ENCODE data around the gene CKM. TPM values are rescaled to one million over a fixed set of nuclear protein-coding genes. Genes with fewer than 3 reads are reported as not detected.
"Not testable (repeated sequence)": the region's sequence is repeated elsewhere in the genome, so short reads cannot be mapped to it uniquely, and the experiment has no call there.

The CKM gene
- polyA plus RNA-seq, 4 donors, result 0.29 to 0.88 (median 0.57) TPM

DNA sequence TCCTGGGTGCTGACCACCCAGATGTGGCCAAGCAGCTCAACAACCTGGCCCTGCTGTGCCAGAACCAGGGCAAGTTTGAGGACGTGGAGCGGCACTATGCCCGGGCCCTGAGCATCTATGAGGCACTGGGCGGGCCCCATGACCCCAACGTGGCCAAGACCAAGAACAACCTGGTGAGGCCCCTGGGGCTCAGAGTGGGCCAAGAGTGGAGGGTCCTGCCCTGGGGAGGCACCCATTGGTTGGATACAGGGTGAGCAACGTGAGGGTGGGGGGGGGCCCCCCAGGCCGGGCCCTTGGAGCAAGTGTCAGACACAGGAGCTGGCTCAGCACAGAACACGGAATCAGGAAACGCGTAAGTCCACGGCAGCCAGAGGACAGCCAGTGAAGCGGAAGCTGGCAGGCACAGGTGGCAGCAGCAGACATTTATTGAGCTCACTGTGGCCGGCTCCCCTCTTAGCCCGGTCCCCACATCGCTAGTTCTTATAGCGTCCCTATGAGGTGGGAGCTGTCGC lies 26.8 kb upstream of the CKM start:
- no peak for DNase-seq (ENCODE audit: low read depth in 4 of 4, low spot score in 2 of 4)

DNA sequence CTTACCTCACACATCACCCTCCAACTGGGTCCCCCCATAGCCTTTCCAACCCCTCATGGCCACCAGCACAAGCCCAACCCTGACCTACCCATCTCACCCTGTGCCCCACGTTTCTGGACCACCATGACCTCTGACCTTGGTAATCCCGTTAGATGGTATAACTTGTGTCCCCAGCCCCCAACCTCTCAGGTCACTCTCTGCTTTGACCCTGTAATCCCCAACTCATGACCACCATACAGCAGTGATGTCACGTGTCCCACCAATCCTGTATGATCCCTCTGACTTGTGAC lies 26.4 kb upstream of the CKM start:
- no peak for DNase-seq (ENCODE audit: low read depth in 4 of 4, low spot score in 2 of 4)

DNA sequence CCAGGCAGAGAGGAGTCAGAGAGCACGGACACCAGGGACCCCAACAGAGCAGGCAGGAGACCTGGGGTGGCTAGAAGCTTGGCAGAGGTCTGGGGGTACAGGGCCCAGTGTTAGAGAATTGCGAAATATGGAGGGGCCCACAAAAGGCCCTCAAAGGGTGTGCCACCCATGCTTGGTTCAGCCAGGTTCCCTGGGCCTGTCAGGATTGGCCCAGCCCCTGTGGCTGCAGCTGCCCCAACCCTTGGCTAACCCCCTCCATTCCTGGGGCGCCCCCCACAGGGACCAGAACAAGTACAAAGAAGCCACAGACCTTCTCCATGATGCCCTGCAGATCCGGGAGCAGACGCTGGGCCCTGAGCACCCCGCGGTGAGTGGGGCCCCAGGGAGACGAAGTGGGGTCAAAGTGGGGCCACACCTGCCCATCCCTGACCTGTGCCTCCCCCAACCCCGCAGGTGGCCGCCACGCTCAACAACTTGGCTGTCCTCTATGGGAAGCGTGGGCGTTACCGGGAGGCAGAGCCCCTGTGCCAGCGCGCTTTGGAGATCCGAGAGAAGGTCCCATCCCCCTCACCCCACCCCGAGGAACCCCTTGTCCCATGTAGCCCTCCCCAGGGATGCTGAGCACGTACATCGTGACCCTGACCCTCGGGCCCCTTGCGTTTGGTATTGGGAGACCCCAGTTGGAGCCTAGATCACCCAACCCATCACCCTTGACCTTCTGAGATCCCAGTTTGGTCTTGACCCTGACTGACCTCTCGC lies 25.9 kb upstream of the CKM start:
- DNase-seq (ENCODE audit: low read depth in 4 of 4, low spot score in 2 of 4), result no peak

DNA sequence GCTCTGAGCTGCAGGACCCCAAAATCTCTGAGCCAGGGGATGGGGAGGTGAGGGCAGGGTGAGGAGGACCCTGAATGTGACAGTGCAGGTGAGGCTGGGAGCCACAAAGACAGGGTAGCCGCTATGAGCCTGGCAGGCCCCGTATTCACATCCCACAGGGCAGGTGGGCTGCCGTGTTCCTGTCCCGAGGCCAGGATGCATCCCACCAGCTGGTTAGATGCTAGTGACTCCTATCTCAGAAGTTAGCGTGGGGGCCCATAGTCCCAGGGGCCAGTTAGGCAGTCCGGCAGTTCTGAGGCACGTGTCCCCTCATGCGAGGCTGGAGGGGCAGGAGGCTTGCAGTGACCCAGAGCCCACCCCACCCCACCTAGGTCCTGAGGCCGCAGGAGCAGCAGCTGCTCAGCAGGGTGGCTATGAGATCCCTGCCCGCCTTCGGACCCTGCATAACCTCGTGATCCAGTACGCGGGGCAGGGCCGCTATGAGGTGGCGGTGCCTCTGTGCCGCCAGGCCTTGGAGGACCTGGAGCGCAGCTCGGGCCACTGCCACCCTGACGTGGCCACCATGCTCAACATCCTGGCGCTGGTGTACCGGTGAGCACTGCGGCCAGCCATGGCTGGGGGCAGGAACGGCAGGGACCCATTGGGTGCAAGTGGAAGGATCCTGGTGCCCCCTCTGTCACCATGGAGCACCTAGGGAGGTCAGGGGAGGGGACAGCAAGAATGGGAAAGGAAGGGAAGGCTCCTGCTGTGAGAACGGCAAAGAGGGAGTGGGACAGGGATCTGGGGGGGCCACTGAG lies 25.1 kb upstream of the CKM start:
- DNase-seq (ENCODE audit: low read depth in 4 of 4, low spot score in 2 of 4), result no peak

DNA sequence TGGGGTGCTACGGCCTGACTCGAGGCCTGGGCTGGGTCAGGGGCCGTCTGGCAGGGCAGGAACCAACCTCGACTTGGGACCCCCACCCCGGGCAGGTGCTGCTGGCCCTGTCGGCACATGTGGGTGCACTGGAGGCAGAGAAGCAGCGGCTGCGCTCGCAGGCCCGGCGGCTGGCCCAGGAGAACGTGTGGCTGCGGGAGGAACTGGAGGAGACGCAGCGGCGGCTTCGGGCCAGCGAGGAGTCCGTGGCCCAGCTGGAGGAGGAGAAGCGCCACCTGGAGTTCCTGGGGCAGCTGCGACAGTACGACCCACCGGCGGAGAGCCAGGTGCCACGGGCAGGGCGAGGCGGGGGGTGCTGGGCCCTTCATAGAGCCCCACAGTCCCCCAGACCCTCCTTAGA lies 23.8 kb upstream of the CKM start:
- DNase-seq (ENCODE audit: low read depth in 4 of 4, low spot score in 2 of 4), result no peak

DNA sequence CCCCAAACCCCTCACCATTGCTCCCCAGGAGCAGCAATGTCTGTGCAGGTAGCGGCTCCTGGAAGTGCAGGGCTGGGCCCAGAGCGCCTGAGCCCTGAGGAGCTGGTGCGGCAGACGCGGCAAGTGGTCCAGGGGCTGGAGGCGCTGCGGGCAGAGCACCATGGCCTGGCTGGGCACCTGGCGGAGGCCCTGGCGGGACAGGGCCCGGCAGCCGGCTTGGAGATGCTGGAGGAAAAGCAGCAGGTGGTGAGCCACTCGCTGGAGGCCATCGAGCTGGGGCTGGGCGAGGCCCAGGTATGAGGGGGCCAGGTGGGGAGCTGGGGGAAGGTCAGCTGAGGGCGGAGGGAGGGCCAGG lies 22.8 kb upstream of the CKM start:
- DNase-seq (ENCODE audit: low read depth in 4 of 4, low spot score in 2 of 4), result no peak

DNA sequence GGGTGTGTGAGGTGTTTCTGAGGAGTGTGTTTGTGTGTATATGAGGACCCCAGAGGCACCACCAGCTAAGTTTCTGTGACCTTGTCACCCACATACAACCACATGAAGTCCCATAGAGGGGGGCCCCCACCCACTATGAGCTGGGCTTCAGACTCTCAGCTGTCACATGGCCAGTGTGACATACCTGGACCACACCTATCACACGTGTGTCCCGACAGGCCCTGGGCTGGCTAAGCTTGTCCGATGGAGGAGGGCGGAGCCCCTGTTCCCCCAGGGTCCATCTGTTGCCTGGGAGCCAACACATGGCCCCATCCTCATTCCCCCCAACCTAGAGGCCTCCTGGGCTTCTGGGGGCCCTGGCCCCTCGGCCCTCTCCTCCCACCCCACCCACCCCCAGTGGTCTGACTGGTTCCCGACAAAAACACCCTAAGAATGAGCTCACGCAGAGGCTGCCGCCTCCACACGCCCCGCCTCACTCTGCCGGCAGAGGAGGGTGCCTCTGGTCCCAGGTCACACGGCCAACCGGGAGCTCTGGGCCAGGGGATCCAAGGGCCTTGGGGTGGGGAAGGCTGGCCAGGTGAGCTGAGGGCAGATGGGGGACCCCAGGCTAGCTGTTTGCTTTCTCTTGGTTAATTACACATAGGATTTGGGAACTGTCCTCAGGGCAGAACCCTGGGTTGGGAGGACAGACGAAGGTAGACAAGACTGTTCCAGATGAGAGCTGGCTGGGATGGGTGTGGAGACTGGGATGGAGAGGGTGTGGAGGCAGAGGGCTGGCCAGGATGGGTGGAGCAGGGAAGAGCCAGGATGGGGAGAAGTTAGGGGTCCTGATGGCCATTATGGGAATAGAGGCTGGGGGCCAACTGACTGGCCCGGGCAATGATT lies 22.2 kb upstream of the CKM start:
- DNase-seq (ENCODE audit: low read depth in 4 of 4, low spot score in 2 of 4), result no peak

DNA sequence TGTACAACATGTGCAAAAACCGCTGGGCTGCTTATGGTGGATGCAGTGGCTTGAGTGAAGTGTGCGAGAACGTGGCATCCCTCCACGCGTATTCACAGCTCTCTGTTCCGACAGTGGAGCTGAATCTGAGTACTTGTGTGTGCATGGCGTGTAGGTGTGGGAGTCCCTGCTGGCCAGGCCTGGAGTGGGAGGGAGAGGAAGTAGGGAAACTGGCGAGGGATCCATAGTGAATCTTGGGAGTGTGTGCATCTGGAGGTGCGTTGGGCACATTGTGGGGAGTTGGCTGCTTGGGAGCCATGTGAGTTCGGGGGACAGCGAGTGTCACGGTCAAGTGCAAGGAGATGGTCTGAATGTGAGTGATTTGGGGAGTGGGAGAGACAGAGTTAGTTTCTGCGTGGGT lies 20.2 kb upstream of the CKM start:
- DNase-seq (ENCODE audit: low read depth in 4 of 4, low spot score in 2 of 4), result no peak

DNA sequence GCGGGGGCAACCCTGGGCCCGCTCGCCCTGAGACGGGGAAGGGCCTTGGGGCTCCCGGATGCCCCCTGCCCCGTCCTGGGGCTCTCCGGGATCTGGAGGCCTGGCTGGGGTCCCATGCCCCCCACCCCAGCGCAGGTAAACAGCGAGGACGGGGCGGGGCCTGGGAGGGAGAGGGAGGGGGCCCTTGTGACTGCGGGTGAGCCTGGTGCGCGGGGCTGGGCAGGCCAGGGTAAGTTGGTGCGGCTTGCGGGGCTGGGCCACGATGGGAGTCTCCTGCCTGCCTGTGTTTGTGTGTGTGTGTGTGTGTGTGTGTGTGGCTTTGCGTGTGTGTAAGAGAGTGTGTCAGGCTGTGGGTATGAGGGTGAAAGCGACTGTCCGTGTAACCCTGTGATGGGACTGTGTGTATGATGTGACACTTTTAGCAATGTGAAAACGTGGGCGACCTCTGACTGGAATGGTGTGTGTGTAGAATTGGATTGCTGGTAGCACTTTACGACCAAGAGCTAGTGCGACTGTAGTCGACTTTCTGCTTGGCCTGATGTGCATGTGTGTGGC lies 18.3 kb upstream of the CKM start:
- no peak for DNase-seq (ENCODE audit: low read depth in 4 of 4, low spot score in 2 of 4)

DNA sequence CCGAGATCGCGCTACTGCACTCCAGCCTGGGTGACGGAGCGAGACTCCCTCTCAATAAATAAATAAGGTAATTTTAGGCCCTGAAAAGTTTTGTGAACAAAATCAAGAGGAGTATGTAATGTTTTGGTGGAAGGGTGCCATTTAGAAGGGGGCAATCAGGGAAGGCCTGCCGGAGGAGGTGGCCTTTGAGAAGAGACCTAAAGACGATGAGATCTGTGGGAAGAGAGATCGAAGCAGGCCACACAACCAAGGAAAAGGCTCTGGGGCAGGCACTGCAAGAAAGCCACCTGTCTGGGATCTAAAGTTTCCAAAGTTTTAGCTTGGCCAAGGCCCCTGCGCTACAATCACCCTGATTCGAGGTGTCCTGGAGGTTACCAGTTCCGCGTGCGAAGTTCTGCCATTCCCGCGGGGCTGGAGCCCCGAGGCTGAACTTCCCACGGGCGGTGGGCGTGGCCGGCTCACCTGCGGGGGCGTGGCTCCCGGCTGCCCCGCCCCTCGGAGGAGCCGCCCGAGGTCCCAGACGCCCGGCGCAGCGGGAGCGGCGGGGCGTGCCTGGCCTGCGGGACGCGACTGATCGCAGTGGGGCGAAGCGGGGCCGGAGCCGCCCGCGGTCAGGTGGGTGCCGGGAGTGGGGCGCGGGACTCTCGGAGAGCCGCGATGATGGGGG lies 17.7 kb upstream of the CKM start, which contains the start of gene KLC3:
Gene KLC3 (plus strand): TSS at position 519 of the 667 bp plus-strand sequence. CDS start 4,792 bp downstream, outside the sequence.
- DNase-seq (ENCODE audit: low read depth in 4 of 4, low spot score in 2 of 4), result no peak

DNA sequence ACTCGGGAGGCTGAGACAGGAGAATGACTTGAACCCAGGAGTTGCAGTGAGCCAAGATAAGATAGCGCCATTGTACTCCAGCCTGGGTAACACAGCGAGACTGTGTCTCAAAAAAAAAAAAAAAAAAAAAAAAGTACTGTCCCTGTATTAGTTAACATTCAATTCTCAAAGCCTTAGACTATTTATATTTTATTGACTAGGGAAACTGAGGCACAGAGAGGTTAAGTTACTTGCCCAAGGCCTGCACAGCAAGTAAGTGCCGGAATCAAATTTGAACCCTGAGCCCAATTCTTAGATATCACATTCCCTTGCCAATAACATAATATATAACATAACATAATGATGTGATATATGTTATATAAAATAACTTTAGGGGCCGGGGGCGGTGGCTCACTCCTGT lies 17.0 kb upstream of the CKM start:
- no peak for DNase-seq (ENCODE audit: low read depth in 4 of 4, low spot score in 2 of 4)

DNA sequence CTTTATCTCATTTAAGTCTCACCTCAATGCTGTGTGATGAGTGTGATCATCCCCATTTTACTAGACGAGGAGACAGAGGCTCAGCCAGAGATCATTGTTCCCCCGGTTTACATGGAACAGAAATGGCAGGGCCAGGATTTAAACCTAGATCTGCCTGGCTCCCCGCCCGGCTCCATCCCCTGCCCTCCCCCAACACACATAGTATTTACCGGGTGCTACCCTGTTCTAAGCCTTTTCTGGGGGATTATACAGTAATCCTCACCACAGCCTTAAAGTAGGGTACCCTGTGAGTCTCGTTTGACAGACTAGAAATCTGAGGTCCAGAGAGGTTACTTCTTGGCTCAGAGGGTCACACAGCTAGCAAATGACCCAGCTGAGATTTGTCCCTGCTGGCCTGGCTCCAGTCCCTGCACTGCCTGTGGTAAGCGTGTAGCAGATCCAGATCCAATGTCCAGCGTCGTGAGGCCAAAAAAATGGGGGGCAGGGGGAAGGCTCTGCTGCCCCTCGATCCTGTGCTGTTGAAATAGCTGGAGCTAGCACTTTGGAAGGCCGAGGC lies 14.1 kb upstream of the CKM start:
- DNase-seq (ENCODE audit: low read depth in 4 of 4, low spot score in 2 of 4), result no peak

DNA sequence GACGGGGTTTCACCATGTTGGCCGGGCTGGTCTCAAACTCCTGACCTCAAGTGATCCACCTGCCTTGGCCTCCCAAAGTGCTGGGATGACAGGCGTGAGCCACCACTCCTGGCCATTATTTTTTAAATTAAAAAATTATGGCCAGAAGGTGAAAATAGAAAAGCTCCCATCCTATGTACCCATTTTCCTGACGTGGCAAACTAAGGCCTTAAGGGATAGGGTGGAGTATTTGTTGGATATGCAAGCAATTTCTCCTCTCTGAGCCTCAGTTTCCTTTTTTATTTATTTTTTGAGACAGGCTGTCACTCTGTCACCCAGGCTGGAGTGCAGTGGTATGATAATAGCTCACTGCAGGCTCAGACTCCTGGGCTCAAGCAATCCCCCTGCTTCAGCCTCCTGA lies 12.2 kb upstream of the CKM start:
- not testable (repeated sequence) for DNase-seq (ENCODE audit: low read depth in 4 of 4, low spot score in 2 of 4)

DNA sequence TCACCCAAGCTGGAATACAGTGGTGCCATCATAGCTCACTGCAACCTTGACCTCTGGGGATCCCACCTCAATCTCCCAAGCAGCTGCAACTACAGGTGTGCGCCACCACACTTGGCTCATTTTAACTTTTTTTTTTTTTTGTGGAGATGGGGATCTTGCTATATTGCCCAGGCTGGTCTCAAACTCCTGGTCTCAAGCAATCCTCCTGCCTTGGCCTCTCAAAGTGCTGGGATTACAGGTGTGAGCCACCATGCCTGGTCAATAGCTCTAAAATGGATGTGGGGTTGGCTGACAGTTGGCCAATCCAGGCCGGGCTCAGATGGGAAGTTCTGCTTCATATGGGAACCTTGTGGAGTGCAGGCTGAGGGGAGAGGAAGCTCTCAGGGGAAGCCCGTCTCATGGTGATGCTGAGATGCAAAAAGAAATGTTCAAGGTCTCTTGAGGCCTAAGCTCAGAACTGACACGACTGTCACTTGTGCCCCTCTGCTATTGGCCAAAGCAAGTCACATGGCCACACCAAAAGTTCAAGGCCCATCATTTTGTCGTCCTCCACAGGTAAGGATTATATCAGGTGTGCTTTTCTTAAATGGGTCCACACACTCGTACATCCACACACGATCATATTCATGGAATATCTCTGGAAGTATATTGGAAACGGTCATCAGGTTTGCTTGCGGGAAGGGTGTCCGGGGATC lies 11.1 kb upstream of the CKM start:
- no peak for DNase-seq (ENCODE audit: low read depth in 4 of 4, low spot score in 2 of 4)

DNA sequence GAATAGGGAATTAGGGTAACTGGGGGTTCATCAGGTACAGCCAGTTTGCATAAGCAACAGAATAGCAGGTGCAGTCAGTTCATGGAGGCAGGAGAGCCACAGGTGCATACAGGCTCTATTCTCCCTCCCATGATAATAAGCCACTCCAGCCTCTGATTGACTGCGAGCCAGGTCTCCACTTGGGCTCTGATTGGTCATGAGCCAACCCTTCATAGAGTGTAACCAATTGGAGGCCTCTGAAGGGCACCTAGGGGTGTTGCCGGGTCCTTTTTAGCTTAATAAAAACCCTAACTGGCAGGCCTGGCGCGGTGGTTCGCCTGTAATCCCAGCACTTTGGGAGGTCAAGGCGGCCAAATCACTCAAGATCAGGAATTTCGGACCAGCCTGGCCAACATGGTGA lies 8.7 kb upstream of the CKM start:
- DNase-seq (ENCODE audit: low read depth in 4 of 4, low spot score in 2 of 4), result no peak

DNA sequence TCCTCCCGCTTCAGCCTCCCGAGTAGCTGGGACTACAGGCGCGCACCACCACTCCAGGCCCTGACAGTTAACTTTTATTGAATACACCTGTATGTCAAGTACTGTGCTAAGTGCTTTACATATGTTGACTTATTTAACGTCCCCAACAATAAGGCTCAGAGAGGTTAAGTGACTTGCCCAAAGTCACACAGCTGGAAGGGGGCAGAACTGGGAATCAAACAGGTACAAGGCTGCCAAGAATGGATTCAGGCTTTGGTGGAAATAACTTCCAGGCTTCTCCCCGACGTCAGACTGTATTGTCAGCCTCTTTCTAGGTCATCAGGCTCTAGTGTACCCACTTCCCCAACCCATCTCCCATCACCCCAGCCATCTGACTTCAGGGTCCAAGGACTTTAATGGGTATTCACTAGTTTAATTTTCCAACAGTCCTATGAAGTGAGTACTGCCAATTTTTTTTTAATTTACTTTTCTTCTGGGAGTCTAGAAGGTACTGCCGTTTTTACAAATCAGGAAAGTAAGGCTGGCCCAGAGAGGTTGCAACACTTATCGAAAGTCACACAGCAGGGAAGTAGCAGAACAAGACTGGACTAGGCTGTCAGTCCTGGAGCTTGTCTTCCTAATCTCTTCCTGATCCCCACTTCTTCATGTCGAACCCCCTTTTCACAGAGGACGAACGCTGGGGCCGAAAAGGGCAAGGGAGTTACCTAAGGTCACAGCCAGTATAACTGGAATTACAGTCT lies 4.9 kb upstream of the CKM start:
- DNase-seq (ENCODE audit: low read depth in 4 of 4, low spot score in 2 of 4), result no peak

DNA sequence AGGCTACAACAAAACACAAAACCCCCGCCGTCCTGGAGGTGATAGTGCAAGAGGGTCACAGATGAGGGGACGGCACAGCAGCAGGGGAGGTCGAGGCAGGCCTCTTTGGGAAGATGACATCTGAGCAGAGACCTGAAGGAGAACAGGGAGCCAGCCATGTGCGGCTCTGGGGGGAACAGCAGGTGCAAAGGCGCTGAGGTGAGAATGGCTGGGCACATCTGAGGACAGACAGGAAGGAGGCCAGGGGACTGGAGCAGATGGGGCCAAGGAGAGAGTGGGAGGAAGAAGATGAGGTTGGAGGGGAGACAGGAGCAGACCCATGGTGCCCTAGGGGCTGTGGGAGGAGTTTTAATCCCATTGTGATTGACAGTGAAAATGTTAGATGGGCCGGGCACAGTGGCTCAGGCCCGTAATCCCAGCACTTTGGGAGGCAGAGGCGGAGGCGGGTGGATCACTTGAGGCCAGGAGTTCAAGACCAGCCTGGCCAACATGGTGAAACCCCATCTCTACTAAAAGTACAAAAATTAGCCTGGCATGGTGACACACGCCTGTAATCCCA lies 1.8 kb upstream of the CKM start:
- DNase-seq (ENCODE audit: low read depth in 4 of 4, low spot score in 2 of 4), result no peak

DNA sequence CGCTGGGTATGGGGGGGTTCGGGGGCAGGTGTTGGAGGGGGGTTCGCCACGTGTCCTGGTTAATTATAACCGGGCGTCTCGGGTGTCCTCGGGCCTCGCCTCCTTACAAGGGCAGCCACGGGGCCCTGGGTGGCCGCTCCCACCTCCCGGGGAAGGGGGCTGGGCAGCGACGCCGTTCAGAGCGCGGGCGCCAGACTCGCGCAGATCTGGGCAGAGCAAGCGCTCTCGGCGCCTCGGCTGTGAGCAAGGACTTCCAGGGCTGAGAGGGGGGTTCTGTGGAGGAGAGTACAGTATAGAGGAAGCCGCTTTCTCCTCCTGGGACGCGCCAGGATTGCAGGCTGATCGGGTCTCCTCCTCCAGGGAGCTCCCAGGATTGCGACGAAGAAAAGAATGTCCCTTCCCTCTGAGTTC lies 1.0 kb upstream of the CKM start:
- peak in 1 of 4 donors; percentile 21 for DNase-seq (ENCODE audit: low read depth in 4 of 4, low spot score in 2 of 4)
